Testis (tissue), 3 donors: ENCODE measurements around the gene NUSAP1. TPM values are rescaled to one million over a fixed set of nuclear protein-coding genes. Genes with fewer than 3 reads are reported as not detected.
A peak's percentile ranks its signal among the peaks of the same experiment; 100 is the strongest.
"Not testable (repeated sequence)": the region's sequence is repeated elsewhere in the genome, so short reads cannot be mapped to it uniquely, and the experiment has no call there.

Experiments
- DNase-seq: peaks from one replicate; pipeline ENCODE4 v3.0.0-alpha.2; 2019
- H3K27ac ChIP-seq, 2 donors: fragments of 200-600 bp; sonication (generic); one replicate each; pipeline ENCODE4 v1.5.1; 2019
- H3K27me3 ChIP-seq: fragments of 200-600 bp; sonication (generic); one replicate; pipeline ENCODE4 v1.5.1; 2019
- H3K36me3 ChIP-seq: fragments of 200-600 bp; sonication (generic); one replicate; pipeline ENCODE4 v1.5.1; 2017; ENCODE audit warnings: low read depth; ENCODE audit errors: missing control alignments
- H3K4me1 ChIP-seq: fragments of 200-600 bp; sonication (generic); one replicate; pipeline ENCODE4 v1.5.1; 2019
- H3K4me3 ChIP-seq, 2 donors: fragments of 200-600 bp; sonication (generic); one replicate each; pipeline ENCODE4 v1.5.1; 2017 to 2019
- H3K9me3 ChIP-seq: fragments of 200-600 bp; sonication (generic); one replicate; pipeline ENCODE4 v1.5.1; 2017
- POLR2A ChIP-seq: fragments of 450-650 bp; IDR thresholded peaks from one replicate; pipeline ENCODE4 v1.6.1; 2017; ENCODE audit warnings: antibody characterized with exemption, mild to moderate bottlenecking, moderate library complexity
- whole genome bisulfite sequencing, 2 donors: methylation state at CpG; one replicate each; pipeline ENCODE4 v1.1.5; 2018; 5-methylcytosine and 5-hydroxymethylcytosine counted together
- intact Hi-C: fragments of 100-400 bp; cut with DNase I; formaldehyde crosslinking; loops from one replicate; pipeline ENCODE4 v1.15.1; 2023; ENCODE audit warnings: low total_unique reads
- polyA plus RNA-seq: library from polyadenylated mRNA; stranded (reverse); fragments of 350-450 nt; fragmentation: Illumina TruSeq; extraction: RNeasy Lipid Tissue Mini Kit (QIAGEN cat#74804); gene quantifications from one replicate; pipeline ENCODE4 v1.2.3, GENCODE V29; 2014; ENCODE audit warnings: low read depth, low replicate concordance; ENCODE audit not compliant: insufficient read depth
- total RNA-seq, 2 donors: library from RNA; depleted of rRNA; stranded (reverse); fragments of >200 nt; gene quantifications; one replicate each; pipeline ENCODE4 v1.2.3, GENCODE V29; 2016
- TF ChIP-seq, protein P1 (sequence below), 3 experiments: fragments of 450-650 bp in 2 of 3; fragments of 200-600 bp in 1 of 3; sonication (generic) in 1 of 3; IDR thresholded peaks; one replicate each; pipeline ENCODE4 v1.5.1; 2016 to 2019; ENCODE audit warnings: antibody characterized with exemption in 3 of 3, mild to moderate bottlenecking in 2 of 3, moderate library complexity in 1 of 3

Gene NUSAP1
- total and polyA plus RNA-seq, 3 donors from 2014 or later: 19.5 to 40.2 (median 20.2) TPM

DNA sequence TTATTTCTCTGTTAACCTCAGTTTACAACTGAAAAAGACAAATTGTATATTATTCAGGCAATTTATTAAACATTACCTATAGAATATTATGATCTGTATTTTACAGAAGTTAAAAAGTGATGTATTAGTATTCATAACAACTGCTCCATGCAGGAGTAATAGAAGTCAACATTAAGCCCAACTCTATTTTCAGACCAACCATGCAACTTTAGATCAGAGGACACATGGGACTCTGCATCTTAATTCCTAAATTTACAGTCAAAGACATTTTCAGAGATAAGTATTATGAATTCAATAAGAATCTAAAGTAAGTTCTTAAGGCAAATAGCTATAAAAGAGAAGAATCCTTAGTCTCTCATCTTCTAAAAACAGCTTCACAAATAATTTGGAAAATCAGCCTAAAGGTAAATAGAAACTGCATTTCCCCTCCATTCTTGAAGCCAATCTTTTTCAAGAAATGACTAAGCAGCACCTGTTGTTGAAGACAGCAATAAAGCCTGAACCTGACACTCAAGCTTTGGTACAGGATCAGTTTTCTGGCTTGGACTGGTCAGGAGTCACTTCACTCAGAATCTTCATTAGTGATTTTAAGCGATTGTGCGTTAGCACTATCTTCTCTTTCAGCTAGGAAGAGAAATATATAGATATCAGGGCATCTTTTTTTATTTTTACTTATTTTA, 23.3 kb upstream of the NUSAP1 start:
- no peaks in the 10 kb centered on the region for H3K9me3 ChIP-seq
- DNase-seq: no peak
- no peaks in the 10 kb centered on the region for H3K27me3 ChIP-seq
- H3K4me3 ChIP-seq: no peak overlapping the region
- no peaks in the 10 kb centered on the region for H3K36me3 ChIP-seq
- 96 to 97% methylated on average over 2 of the region's 2 CpGs for WGBS, 2 donors
- intact Hi-C loops: no loop called here
- TF ChIP-seq POLR2A: no peak
- TF ChIP-seq, protein P1, sequence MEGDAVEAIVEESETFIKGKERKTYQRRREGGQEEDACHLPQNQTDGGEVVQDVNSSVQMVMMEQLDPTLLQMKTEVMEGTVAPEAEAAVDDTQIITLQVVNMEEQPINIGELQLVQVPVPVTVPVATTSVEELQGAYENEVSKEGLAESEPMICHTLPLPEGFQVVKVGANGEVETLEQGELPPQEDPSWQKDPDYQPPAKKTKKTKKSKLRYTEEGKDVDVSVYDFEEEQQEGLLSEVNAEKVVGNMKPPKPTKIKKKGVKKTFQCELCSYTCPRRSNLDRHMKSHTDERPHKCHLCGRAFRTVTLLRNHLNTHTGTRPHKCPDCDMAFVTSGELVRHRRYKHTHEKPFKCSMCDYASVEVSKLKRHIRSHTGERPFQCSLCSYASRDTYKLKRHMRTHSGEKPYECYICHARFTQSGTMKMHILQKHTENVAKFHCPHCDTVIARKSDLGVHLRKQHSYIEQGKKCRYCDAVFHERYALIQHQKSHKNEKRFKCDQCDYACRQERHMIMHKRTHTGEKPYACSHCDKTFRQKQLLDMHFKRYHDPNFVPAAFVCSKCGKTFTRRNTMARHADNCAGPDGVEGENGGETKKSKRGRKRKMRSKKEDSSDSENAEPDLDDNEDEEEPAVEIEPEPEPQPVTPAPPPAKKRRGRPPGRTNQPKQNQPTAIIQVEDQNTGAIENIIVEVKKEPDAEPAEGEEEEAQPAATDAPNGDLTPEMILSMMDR (IDR thresholded peaks at IDR 0.05): no peak
- H3K27ac ChIP-seq: no peak overlapping the region
- H3K4me1 ChIP-seq: no peaks in the 10 kb centered on the region

DNA sequence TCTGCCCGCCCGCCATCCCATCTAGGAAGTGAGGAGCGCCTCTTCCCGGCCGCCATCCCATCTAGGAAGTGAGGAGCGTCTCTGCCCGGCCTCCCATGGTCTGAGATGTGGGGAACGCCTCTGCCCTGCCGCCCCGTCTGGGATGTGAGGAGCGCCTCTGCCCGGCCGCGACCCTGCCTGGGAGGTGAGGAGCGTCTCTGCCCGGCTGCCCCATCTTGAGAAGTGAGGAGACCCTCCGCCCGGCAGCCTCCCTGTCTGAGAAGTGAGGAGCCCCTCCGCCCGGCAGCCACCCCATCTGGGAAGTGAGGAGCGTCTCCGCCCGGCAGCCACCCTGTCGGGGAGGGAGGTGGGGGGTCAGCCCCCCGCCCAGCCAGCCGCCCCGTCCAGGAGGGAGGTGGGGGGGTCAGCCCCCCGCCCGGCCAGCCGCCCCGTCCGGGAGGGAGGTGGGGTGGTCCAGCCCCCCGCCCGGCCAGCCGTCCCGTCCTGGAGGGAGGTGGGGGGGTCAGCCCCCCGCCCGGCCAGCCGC, 11.8 kb upstream of the NUSAP1 start:
- H3K9me3 ChIP-seq, DNase-seq, H3K4me1 ChIP-seq, H3K4me3 ChIP-seq, intact Hi-C loops, H3K27me3 ChIP-seq, H3K36me3 ChIP-seq, H3K27ac ChIP-seq: not testable (repeated sequence)
- WGBS, 2 donors: 98% methylated on average over 37 of the region's 39 CpGs; no CpG with 5 or more reads in 1 of the 2 donors

DNA sequence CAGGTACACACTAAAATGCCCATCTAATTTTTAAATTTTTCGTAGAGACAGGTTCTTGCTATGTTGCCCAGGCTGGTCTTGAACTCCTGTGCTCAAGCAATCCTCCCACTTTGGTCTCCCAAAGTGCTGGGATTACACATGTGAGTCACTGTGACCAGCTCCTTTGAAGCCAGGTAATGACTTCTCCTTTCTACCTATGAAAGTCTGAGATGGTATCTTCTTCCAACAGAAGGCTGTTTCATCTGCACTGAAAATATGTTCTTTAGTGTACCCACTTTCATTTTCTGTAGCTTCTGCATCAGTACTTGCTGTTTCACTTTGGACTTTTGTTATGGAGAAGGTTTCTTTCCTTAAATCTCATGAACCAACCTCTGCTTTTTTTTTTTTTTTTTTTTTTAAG, 9.1 kb upstream of the NUSAP1 start:
- Histone ChIP-seq H3K4me1 (no peaks in the 10 kb centered on the region), H3K27me3 (no peaks in the 10 kb centered on the region), H3K9me3 (no peaks in the 10 kb centered on the region), H3K36me3 (no peaks in the 10 kb centered on the region), H3K4me3 (no peak overlapping the region), H3K27ac (no peak overlapping the region)
- no peak for TF ChIP-seq POLR2A
- TF ChIP-seq, protein P1 (IDR thresholded peaks at IDR 0.05): no peak
- intact Hi-C loops: no loop called here
- DNase-seq: no peak
- WGBS, 2 donors: 100% methylated on average over 1 of the region's 1 CpG

DNA sequence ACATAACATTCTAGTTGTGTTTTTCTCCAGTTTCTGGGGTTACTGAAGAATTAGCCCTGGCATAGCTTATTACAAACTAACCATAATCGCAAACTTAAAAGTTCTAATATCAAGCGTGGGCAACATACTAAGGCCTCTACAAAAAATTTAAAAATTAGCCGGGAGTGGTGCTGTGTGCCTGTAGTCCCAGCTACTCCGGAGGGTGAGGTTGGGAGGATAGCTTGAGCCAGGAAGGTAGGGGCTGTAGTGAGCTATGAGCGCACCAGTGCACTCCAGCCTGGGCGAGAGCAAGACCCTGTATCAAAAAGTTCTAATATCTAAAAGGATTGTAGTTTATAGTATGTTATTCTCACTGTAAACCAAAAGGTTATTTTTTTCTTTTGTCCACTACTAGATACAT, 1.4 kb upstream of the NUSAP1 start:
- Histone ChIP-seq H3K4me3 (peak overlapping the region in 1 of 2 donors; percentile 97), H3K27me3 (no peaks in the 10 kb centered on the region), H3K9me3 (no peaks in the 10 kb centered on the region), H3K4me1 (no peaks in the 10 kb centered on the region), H3K27ac (no peak overlapping the region), H3K36me3 (no peaks in the 10 kb centered on the region)
- intact Hi-C loops: no loop called here
- TF ChIP-seq, protein P1 (IDR thresholded peaks at IDR 0.05): no peak
- no peak for TF ChIP-seq POLR2A
- 44 to 61% methylated on average over 6 of the region's 6 CpGs for WGBS, 2 donors
- DNase-seq: no peak

DNA sequence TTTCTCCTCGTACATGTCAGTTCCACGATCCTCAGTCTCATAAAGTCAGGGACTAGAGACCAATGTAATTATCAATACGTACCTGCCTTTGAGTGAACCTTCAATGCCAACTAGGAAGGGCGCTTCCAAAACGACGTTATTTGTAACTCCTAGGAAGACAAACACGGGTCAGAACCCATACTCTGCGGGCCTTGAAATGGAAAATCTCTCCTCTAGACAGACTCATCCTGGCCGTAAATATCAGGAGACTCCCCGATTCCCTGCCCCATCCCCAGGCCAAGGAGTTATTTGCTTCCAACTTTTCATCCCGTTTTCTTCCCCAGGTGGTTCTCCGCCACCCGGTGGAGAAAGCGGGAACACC, 868 bp upstream of the NUSAP1 start:
- no peak for TF ChIP-seq POLR2A
- TF ChIP-seq, protein P1 (IDR thresholded peaks at IDR 0.05): peak in 2 of 3 experiments; percentile 65 to 68
- peak overlapping the region; percentile 39 to 55 for H3K27ac ChIP-seq
- H3K4me1 ChIP-seq: no peaks in the 10 kb centered on the region
- intact Hi-C loops: no loop called here
- WGBS, 2 donors: 1 to 3% methylated on average over 14 of the region's 14 CpGs
- no peaks in the 10 kb centered on the region for H3K36me3 ChIP-seq
- H3K9me3 ChIP-seq: no peaks in the 10 kb centered on the region
- no peaks in the 10 kb centered on the region for H3K27me3 ChIP-seq
- peak overlapping the region; percentile 64 to 97 for H3K4me3 ChIP-seq
- DNase-seq: no peak
